Urothelium cell line (cell line): ENCODE data around the gene TANGO2.

Source experiments
- DNase-seq: peaks from one replicate; pipeline ENCODE4 v3.0.0; 2011; ENCODE audit warnings: low spot score, mixed read lengths
- FAIRE-seq: peaks from 2 replicates; lab custom pipeline; 2011; peaks lifted over from hg19 to GRCh38; lab: Jason Lieb, UNC

TANGO2 gene

DNA sequence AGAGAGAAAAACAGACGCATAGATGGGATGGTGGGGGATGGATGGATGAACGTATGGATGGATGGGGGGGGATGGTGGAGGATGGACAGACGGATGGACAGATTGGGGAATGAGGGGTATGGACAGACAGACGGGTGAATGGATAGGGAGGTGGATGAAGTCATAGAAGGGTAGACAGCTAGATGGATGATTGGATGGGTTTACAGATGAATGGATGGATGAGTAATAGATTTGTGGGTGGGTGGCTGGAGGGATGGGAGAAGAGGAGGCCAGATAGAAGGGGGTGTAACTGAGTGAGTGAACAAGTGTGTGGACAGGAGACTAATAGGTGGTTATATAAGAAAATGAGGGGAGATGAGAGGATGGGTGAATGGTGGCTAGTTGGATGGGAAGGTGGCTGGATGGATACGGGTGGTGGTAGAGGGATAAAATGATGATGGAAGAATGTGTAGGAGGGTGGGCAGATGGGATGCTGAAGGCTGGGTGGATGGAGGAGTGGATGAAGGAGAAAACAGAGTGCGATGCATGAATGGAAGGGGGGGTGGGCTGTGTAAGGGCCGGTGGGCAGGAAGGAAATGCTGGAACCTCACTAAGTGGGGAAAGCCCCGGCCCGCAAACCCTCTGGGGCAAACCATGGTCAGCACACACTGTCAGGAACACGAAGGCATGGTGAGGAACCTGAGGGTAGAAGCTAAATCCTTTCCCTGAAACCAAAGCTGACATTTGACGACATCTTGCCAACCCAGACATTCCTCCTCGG, 25.9 kb upstream of the TANGO2 start:
- FAIRE-seq, result peak; percentile 95
- DNase-seq, result no peak

GRCh38 chr22:19995611-19996339, 25.1 kb upstream of the TANGO2 start:
- DNase-seq (no peak), FAIRE-seq (no peak)

GRCh38 chr22:19996694-19997384, 24.1 kb upstream of the TANGO2 start:
- DNase-seq (no peak), FAIRE-seq (peak; percentile 79)

- DNase-seq, result no peak
Measured at GRCh38 chr22:19997561-19998231, 23.2 kb upstream of the TANGO2 start.

DNA sequence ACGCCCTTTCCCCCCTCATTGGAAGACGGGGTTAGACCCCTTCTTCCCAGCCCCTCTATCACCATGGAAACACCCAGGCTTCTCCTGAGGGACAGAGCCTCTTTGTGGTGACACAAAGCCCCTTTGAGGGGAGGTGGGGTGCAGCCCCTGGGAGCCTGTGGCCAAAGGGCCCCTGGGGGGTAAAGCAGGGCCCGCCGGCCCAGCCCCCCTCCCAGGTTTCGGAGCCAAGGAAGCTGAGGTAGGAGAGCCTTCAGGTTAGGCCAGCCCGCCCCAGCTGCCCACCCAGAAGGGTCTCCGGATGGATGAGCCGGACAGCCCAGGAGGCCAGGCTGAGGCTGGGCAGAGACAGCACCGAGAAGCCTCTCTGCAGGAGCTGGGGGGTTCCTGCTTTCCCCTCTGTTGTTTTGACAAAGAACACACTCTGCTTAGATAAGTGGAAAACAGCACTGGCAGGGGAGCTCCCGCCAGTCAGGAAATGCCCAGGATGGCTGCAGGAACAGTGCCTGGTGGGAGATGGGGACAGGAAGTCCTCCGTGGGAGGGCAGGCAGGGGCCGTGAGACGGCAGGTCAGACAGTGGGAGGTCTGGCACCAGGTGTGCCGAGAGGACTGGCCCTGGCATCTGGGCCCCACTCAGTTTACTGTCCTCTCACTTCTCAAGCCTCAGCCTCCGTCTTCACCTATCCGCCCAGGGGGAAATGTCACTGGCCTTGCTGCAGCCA, 22.5 kb upstream of the TANGO2 start:
- DNase-seq, result no peak
- peak; percentile 44 for FAIRE-seq

More at GRCh38 chr22:19997561-19998231, 23.2 kb upstream of the TANGO2 start:
- no peak for FAIRE-seq

GRCh38 chr22:19998991-19999820, 21.7 kb upstream of the TANGO2 start:
- FAIRE-seq, result peak; percentile 13
- DNase-seq, result no peak

- DNase-seq, result no peak
- no peak for FAIRE-seq
Measured at GRCh38 chr22:20000246-20001081, 20.4 kb upstream of the TANGO2 start.

DNA sequence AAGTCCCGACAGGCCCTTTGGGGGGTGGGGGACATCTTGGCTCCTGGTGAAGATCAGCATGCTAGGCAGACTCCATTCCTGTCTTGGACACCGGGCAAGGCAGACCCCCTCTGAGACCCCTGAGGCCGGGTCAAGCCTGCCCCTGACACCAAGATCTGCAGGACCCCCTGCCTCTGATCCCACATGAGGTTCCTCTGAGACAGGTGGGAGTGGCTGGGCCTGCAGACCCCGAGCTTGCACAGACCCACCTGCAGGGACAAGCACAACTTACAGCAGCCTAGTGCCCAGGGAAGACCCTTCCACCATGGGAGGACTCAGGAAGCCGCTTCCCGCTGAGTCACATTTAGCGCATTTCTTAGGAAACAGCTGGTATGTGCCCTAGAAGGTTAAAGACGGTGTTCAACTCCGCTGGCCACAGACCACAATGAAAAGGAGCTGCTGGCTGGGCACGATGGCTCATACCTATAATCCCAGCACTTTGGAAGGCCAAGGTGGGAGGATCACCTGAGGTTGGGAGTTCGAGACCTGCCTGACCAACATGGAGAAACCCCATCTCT, 19.8 kb upstream of the TANGO2 start:
- FAIRE-seq (no peak), DNase-seq (no peak)

DNA sequence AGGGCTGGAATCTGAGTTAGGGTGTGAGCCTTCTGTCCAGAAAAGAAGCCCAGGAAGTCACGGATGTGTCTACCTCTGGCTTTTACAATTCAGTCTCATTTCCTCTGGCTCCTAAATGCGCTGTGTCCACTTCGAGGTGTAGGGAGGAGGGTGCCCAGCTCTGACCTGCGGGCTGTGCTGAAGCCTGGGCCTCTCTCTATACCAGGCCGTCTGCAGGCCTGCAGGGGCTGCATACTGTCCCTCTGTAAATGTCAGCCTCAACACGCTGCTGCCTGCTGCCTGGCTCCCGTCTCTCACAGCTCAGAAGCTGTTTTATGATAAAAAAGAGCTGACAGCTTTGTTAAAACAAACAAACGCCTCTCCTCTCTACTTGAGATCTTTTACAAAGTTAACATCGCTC, 18.8 kb upstream of the TANGO2 start:
- no peak for DNase-seq
- FAIRE-seq, result no peak

- DNase-seq (no peak), FAIRE-seq (no peak)
Measured at GRCh38 chr22:20002636-20003035, 18.3 kb upstream of the TANGO2 start.

GRCh38 chr22:20003304-20003703, 17.6 kb upstream of the TANGO2 start:
- DNase-seq (no peak), FAIRE-seq (no peak)

- peak; percentile 70 for FAIRE-seq
- no peak for DNase-seq
Measured at GRCh38 chr22:20004464-20004863, 16.4 kb upstream of the TANGO2 start.

GRCh38 chr22:20008221-20008995, 12.5 kb upstream of the TANGO2 start:
- DNase-seq (no peak), FAIRE-seq (peak; percentile 81)

DNA sequence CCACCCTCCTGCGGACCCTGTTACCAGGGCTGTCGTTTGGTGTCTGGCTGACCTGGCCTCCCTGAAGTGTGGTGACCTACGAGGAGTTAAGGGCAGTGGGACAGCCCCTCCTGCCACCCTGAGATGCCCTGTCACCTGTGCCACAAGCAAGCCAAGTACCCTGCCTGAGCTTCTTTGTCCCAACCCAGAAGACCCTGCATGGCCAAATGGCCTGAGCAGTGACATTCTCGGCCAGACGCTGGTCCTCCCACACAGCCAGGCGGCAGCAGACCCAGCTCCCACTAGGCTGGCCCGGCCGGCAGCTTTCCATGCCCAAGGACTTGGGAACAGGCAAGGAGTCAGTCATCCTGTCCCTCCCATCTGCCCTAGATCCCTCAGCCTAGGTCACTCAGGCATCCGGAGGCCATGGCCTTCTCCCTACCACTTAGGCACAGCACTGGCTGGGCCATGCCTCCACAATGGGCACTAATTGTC, 11.9 kb upstream of the TANGO2 start:
- FAIRE-seq, result no peak

GRCh38 chr22:20009582-20010306, 11.2 kb upstream of the TANGO2 start:
- DNase-seq (no peak), FAIRE-seq (peak; percentile 48)

More for the DNA sequence above, 11.9 kb upstream of the TANGO2 start:
- no peak for DNase-seq

- peak; percentile 42 for FAIRE-seq
- no peak for DNase-seq
Measured at GRCh38 chr22:20010307-20011122, 10.4 kb upstream of the TANGO2 start.
